HepG2 (cell line): ENCODE results near the gene POLG2. TPM values are rescaled to one million over a fixed set of nuclear protein-coding genes. Genes with fewer than 3 reads are reported as not detected.

ENCODE experiments used
- ATF4 ChIP-seq, 2 experiments: fragments of 450-650 bp in 1 of 2; sonication (generic) in 1 of 2; formaldehyde crosslinking; IDR thresholded peaks; 2 replicates each; pipeline versions ENCODE4 v1.5.0 to v1.8.0; 2020 to 2022; ENCODE audit warnings: mild to moderate bottlenecking in 1 of 2, missing genetic modification reagents in 1 of 2
- CEBPZ ChIP-seq: IDR thresholded peaks from 2 replicates; pipeline ENCODE4 v1.6.1; 2012; ENCODE audit warnings: low read length, improper control_type of control experiment
- EEA1 ChIP-seq: sonication (generic); formaldehyde crosslinking; IDR thresholded peaks from 2 replicates; pipeline ENCODE4 v1.5.1; 2020; ENCODE audit warnings: mild to moderate bottlenecking, missing genetic modification reagents, borderline replicate concordance
- HNRNPL ChIP-seq: fragments of 200-400 bp; formaldehyde crosslinking; IDR thresholded peaks from 2 replicates; pipeline ENCODE4 v1.6.1; 2017; ENCODE audit warnings: mild to moderate bottlenecking, low read depth, low read length
- MIER2 ChIP-seq: IDR thresholded peaks from 2 replicates; pipeline ENCODE4 v1.6.1; 2016; ENCODE audit warnings: missing biosample characterization, missing genetic modification reagents
- RCOR2 ChIP-seq: IDR thresholded peaks from 2 replicates; pipeline ENCODE4 v1.6.1; 2016; ENCODE audit warnings: missing biosample characterization, missing genetic modification reagents
- RNF2 ChIP-seq: fragments of 450-650 bp; conservative IDR thresholded peaks from 2 replicates; pipeline ENCODE4 v1.6.1; 2016; ENCODE audit warnings: low read depth
- SMAD3 ChIP-seq: sonication (generic); formaldehyde crosslinking; IDR thresholded peaks from 2 replicates; pipeline ENCODE4 v1.4.0; 2020; ENCODE audit warnings: missing genetic modification reagents
- SP2 ChIP-seq: sonication (generic); formaldehyde crosslinking; IDR thresholded peaks from 2 replicates; pipeline ENCODE4 v1.5.1; 2020; ENCODE audit warnings: mild to moderate bottlenecking, missing genetic modification reagents
- ZEB1 ChIP-seq: IDR thresholded peaks from 2 replicates; pipeline ENCODE4 v1.6.1; 2012; ENCODE audit warnings: mild to moderate bottlenecking, low read depth, inconsistent platforms; ENCODE audit not compliant: insufficient replicate concordance
- ZFP37 ChIP-seq: sonication (generic); formaldehyde crosslinking; IDR thresholded peaks from 2 replicates; pipeline ENCODE4 v1.4.0; 2020; ENCODE audit warnings: missing genetic modification reagents, borderline replicate concordance
- ZNF180 ChIP-seq: sonication (generic); formaldehyde crosslinking; IDR thresholded peaks from 2 replicates; pipeline ENCODE4 v1.4.0; 2020; ENCODE audit warnings: low read depth, missing genetic modification reagents, borderline replicate concordance
- ZNF280D ChIP-seq: sonication (generic); formaldehyde crosslinking; IDR thresholded peaks from 2 replicates; pipeline ENCODE4 v1.5.1; 2020; ENCODE audit warnings: mild to moderate bottlenecking, missing genetic modification reagents
- ZNF3 ChIP-seq: IDR thresholded peaks from 2 replicates; pipeline ENCODE4 v1.7.0; 2017; ENCODE audit warnings: inconsistent platforms
- ZNF501 ChIP-seq: sonication (generic); formaldehyde crosslinking; IDR thresholded peaks from 2 replicates; pipeline ENCODE4 v1.5.1; 2020; ENCODE audit warnings: mild to moderate bottlenecking, moderate library complexity, missing genetic modification reagents
- ZNF572 ChIP-seq: sonication (generic); formaldehyde crosslinking; IDR thresholded peaks from 2 replicates; pipeline ENCODE4 v1.5.1; 2020; ENCODE audit warnings: mild to moderate bottlenecking, missing genetic modification reagents
- ZNF619 ChIP-seq: sonication (generic); formaldehyde crosslinking; IDR thresholded peaks from 2 replicates; pipeline ENCODE4 v1.4.0; 2020; ENCODE audit warnings: mild to moderate bottlenecking, missing genetic modification reagents
- ZNF773 ChIP-seq: sonication (generic); formaldehyde crosslinking; IDR thresholded peaks from 2 replicates; pipeline ENCODE4 v1.4.0; 2020; ENCODE audit warnings: missing genetic modification reagents, borderline replicate concordance
- polyA plus RNA-seq, 8 experiments: library from polyadenylated mRNA; depleted of rRNA in 3 of 8; stranded (reverse) in 7 of 8; unstranded in 1 of 8; fragments of >200 nt; fragmentation: Illumina TruSeq in 4 of 8; extraction: Trizol in 4 of 8; gene quantifications; 2 replicates each; pipeline versions ENCODE4 v1.2.1 to v1.2.3, GENCODE V29; 2011 to 2016; ENCODE audit warnings: low read depth in 4 of 8, missing spikeins in 1 of 8, mixed read lengths in 1 of 8; ENCODE audit not compliant: insufficient read depth in 1 of 8
- total RNA-seq, 5 experiments: library from RNA; depleted of rRNA; stranded (reverse); fragments of >200 nt; fragmentation: Illumina TruSeq; extraction: Trizol; gene quantifications; 2 replicates each; pipeline ENCODE4 v1.2.3, GENCODE V29; 2016; ENCODE audit warnings: low read depth in 1 of 5
- TF ChIP-seq, protein P1 (sequence below): sonication (generic); formaldehyde crosslinking; IDR thresholded peaks from 2 replicates; pipeline ENCODE4 v1.8.0; 2023; ENCODE audit warnings: mild to moderate bottlenecking, missing genetic modification reagents
- TF ChIP-seq, protein P2 (sequence below): sonication (generic); formaldehyde crosslinking; IDR thresholded peaks from 2 replicates; pipeline ENCODE4 v1.4.0; 2020; ENCODE audit warnings: missing genetic modification reagents; ENCODE audit errors: not compliant biosample characterization

Gene POLG2
- total and polyA plus RNA-seq, 2 of the 13 experiments (the other 11 are each of a cell fraction or from before 2014, with no cell fraction given) = 21.1 to 25.5 TPM

DNA sequence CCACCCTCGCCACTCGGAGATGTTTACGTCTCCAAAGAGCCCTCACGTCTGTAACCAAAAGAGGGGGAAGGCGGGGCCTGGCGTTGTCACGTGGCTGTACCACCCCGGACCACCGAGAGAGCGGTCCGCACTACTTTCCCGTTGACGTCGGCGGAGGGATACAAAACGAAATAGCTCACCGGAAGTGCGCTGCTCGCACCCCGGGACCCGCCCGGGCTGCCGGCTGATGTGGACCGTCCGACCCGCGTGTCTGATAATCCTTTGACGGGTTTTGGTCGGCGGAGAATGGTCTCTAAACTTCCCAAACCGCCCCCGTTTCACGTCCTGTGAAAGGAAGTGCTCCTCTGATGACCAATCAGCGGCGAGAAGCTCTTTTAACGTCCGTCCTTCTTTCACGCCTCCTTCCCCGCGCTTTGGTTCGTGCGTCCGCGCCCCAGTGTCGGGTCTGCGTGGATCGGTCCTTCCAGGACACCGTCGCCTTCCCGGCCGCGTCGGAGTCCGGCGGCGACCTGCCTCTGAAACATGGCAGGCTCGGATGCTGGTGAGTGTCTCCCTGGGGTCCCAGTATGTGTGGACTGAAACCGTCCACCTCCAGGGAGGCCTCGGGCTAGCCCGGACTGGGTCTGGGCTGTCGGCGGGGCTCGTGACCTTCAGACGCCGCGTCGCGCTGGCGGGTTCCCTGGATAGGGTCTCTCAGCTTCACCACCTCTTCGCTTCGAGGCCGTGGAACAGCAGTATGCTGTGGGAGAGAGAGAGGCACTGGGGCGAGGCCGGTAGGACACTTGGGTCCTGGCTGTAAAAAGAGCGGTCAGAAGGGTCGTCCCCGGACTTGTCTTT is 9.9 kb upstream of the POLG2 start, which contains the start of gene CEP95 (continued):
- TF ChIP-seq RCOR2 (CRISPR knock-in tag) (no peak; the same call in 1 of the 2 replicates), CEBPZ (no peak), ZFP37 (CRISPR knock-in tag) (peak; percentile 54), ZNF773 (CRISPR knock-in tag) (no peak; the same call in 1 of the 2 replicates), EEA1 (peak; percentile 52), ZNF180 (no peak; the same call in 1 of the 2 replicates), ZNF619 (CRISPR knock-in tag) (0 out of 2 replicates have a peak, but pooled peaks have one; percentile 16), ATF4 (CRISPR knock-in tag; IDR thresholded peaks at IDR 0.05) (peak in 1 of 2 experiments; percentile 55; a peak in 2 of 4 replicates), ZNF572 (CRISPR knock-in tag) (peak; percentile 90), HNRNPL (peak; percentile 61; the same call in 1 of the 2 replicates), ZNF280D (CRISPR knock-in tag) (no peak), ZNF3 (CRISPR knock-in tag) (peak; percentile 29; the same call in 1 of the 2 replicates), SP2 (peak; percentile 80), ZEB1 (peak; percentile 5), ZNF501 (CRISPR knock-in tag) (peak; percentile 99), RNF2 (peak; percentile 95; the same call in 1 of the 2 replicates), MIER2 (CRISPR knock-in tag) (no peak), SMAD3 (CRISPR knock-in tag) (peak; percentile 69; the same call in 1 of the 2 replicates)
- TF ChIP-seq, protein P1, sequence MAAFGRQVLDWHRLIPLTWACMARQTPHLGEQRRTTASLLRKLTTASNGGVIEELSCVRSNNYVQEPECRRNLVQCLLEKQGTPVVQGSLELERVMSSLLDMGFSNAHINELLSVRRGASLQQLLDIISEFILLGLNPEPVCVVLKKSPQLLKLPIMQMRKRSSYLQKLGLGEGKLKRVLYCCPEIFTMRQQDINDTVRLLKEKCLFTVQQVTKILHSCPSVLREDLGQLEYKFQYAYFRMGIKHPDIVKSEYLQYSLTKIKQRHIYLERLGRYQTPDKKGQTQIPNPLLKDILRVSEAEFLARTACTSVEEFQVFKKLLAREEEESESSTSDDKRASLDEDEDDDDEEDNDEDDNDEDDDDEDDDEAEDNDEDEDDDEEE (CRISPR knock-in tag) = peak; percentile 80
- TF ChIP-seq, protein P2, sequence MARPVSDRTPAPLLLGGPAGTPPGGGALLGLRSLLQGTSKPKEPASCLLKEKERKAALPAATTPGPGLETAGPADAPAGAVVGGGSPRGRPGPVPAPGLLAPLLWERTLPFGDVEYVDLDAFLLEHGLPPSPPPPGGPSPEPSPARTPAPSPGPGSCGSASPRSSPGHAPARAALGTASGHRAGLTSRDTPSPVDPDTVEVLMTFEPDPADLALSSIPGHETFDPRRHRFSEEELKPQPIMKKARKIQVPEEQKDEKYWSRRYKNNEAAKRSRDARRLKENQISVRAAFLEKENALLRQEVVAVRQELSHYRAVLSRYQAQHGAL (CRISPR knock-in tag) = peak; percentile 67
